HepG2 (cell line): ENCODE data around the gene R3HCC1L. TPM values are rescaled to one million over a fixed set of nuclear protein-coding genes. Genes with fewer than 3 reads are reported as not detected.

Experiments
- ARNT2 ChIP-seq: sonication (generic); formaldehyde crosslinking; IDR thresholded peaks from 2 replicates; pipeline ENCODE4 v1.8.0; 2022; ENCODE audit warnings: mild to moderate bottlenecking, low read depth, missing genetic modification reagents, moderate library complexity
- ERF ChIP-seq: IDR thresholded peaks from 2 replicates; pipeline ENCODE4 v1.6.1; 2018; ENCODE audit warnings: missing biosample characterization, missing genetic modification reagents
- HES4 ChIP-seq: sonication (generic); formaldehyde crosslinking; IDR thresholded peaks from 2 replicates; pipeline ENCODE4 v1.9.0; 2021; ENCODE audit warnings: mild to moderate bottlenecking, missing genetic modification reagents, borderline replicate concordance
- HMGXB3 ChIP-seq: sonication (generic); formaldehyde crosslinking; IDR thresholded peaks from 2 replicates; pipeline ENCODE4 v1.4.0; 2020; ENCODE audit warnings: missing genetic modification reagents, borderline replicate concordance
- KAT8 ChIP-seq: IDR thresholded peaks from 2 replicates; pipeline ENCODE4 v1.6.1; 2016; ENCODE audit warnings: missing genetic modification reagents, missing compliant biosample characterization
- LCORL ChIP-seq, 2 experiments: fragments of 450-650 bp in 1 of 2; sonication (generic) in 1 of 2; formaldehyde crosslinking in 1 of 2; IDR thresholded peaks; 2 replicates each; pipeline versions ENCODE4 v1.5.0 to v1.6.1; 2017 to 2020; ENCODE audit warnings: antibody characterized with exemption in 1 of 2, missing genetic modification reagents in 1 of 2
- MYC ChIP-seq: sonication (generic); formaldehyde crosslinking; IDR thresholded peaks from 2 replicates; pipeline ENCODE4 v1.9.0; 2021; ENCODE audit warnings: missing genetic modification reagents, borderline replicate concordance
- NFKB2 ChIP-seq: sonication (generic); formaldehyde crosslinking; IDR thresholded peaks from 2 replicates; pipeline ENCODE4 v1.4.0; 2020; ENCODE audit warnings: missing genetic modification reagents, borderline replicate concordance
- RBFOX2 ChIP-seq: fragments of 200-400 bp; formaldehyde crosslinking; IDR thresholded peaks from 2 replicates; pipeline ENCODE4 v1.6.1; 2017; ENCODE audit warnings: low read depth, mild to moderate bottlenecking, low read length
- SOX5 ChIP-seq: IDR thresholded peaks from 2 replicates; pipeline ENCODE4 v1.6.1; 2016; ENCODE audit warnings: borderline replicate concordance
- TAF1 ChIP-seq: sonication (generic); formaldehyde crosslinking; IDR thresholded peaks from 2 replicates; pipeline ENCODE4 v1.4.0; 2020; ENCODE audit warnings: missing genetic modification reagents
- ZBTB7A ChIP-seq: sonication (generic); formaldehyde crosslinking; IDR thresholded peaks from 2 replicates; pipeline ENCODE4 v1.8.0; 2022; ENCODE audit warnings: mild to moderate bottlenecking, missing genetic modification reagents
- ZNF274 ChIP-seq: sonication (generic); formaldehyde crosslinking; IDR thresholded peaks from 2 replicates; pipeline ENCODE4 v1.5.1; 2020; ENCODE audit warnings: mild to moderate bottlenecking, missing genetic modification reagents
- ZNF556 ChIP-seq: sonication (generic); formaldehyde crosslinking; IDR thresholded peaks from 2 replicates; pipeline ENCODE4 v1.4.0; 2020; ENCODE audit warnings: mild to moderate bottlenecking, missing genetic modification reagents, borderline replicate concordance
- ZNF558 ChIP-seq: sonication (generic); formaldehyde crosslinking; IDR thresholded peaks from 2 replicates; pipeline ENCODE4 v1.9.0; 2022; ENCODE audit warnings: mild to moderate bottlenecking, missing genetic modification reagents, borderline replicate concordance
- ZNF740 ChIP-seq: sonication (generic); formaldehyde crosslinking; IDR thresholded peaks from 2 replicates; pipeline ENCODE4 v1.4.0; 2020; ENCODE audit warnings: missing genetic modification reagents
- polyA plus RNA-seq, 8 experiments: library from polyadenylated mRNA; depleted of rRNA in 3 of 8; stranded (reverse) in 7 of 8; unstranded in 1 of 8; fragments of >200 nt; fragmentation: Illumina TruSeq in 4 of 8; extraction: Trizol in 4 of 8; gene quantifications; 2 replicates each; pipeline versions ENCODE4 v1.2.1 to v1.2.3, GENCODE V29; 2011 to 2016; ENCODE audit warnings: low read depth in 4 of 8, missing spikeins in 1 of 8, mixed read lengths in 1 of 8; ENCODE audit not compliant: insufficient read depth in 1 of 8
- total RNA-seq, 5 experiments: library from RNA; depleted of rRNA; stranded (reverse); fragments of >200 nt; fragmentation: Illumina TruSeq; extraction: Trizol; gene quantifications; 2 replicates each; pipeline ENCODE4 v1.2.3, GENCODE V29; 2016; ENCODE audit warnings: low read depth in 1 of 5
- TF ChIP-seq, protein P1 (sequence below): sonication (generic); formaldehyde crosslinking; IDR thresholded peaks from 2 replicates; pipeline ENCODE4 v1.5.0; 2020; ENCODE audit warnings: mild to moderate bottlenecking, missing genetic modification reagents
- TF ChIP-seq, protein P2 (sequence below): sonication (generic); formaldehyde crosslinking; conservative IDR thresholded peaks from 2 replicates; pipeline ENCODE4 v1.4.0; 2020; ENCODE audit warnings: missing genetic modification reagents

Gene R3HCC1L
- total and polyA plus RNA-seq, 2 of the 13 experiments (the other 11 are each of a cell fraction or from before 2014, with no cell fraction given): 6.5 to 12.2 TPM

DNA sequence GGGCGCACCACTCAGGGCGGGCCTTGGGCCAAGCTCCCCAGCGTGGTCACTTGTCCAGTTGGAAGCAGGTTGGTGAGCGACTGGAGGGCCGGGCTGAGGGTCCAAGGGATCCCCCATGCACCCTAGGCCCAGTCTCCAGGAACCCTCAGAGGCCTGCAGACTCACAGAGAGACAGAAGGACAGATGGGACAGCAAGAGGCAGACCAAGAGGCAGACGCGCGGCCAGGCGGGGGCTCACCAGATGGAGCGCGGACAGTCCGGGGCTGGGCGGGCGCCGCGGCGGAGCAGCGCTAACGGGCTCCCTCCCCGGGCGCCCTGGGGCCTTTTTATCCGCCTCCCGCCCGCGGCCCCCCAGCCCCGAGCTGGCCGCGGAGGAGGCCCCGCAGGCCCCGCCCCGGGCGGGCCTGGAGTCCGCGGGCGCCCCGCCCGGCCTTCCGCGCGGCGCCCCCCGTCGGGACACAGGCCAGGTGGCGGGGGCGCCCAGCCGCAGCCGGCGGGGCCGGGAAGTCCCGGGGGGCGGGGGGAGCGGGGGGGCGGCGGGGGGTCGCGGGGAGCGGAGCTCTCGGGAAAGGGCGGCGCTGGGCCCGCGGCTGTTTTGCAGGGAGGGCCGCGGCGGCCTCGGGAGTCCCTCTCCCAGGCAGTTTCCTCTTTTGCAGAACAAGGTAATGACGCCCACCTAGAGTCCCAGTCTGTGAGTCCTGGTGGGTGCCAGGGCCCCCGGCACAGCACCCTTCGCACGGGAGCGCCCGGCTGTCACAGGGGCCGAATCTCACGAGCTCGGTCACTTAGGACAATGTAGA is 133.6 kb downstream of the R3HCC1L start, which contains the start of gene LOXL4 (continued):
- TF ChIP-seq HMGXB3 (CRISPR knock-in tag) (0 out of 2 replicates have a peak, but pooled peaks have one; percentile 46), KAT8 (peak; percentile 34; the same call in 1 of the 2 replicates), ARNT2 (CRISPR knock-in tag) (peak; percentile 65; the same call in 1 of the 2 replicates), HES4 (CRISPR knock-in tag) (0 out of 2 replicates have a peak, but pooled peaks have one; percentile 51), LCORL (IDR thresholded peaks at IDR 0.05) (no peak), LCORL (CRISPR knock-in tag; IDR thresholded peaks at IDR 0.05) (peak; percentile 6; the same call in 1 of the 2 replicates), NFKB2 (CRISPR knock-in tag) (peak; percentile 18; the same call in 1 of the 2 replicates), ZNF558 (CRISPR knock-in tag) (no peak), ZNF274 (CRISPR knock-in tag) (0 out of 2 replicates have a peak, but pooled peaks have one; percentile 7), TAF1 (CRISPR knock-in tag) (peak; percentile 35; the same call in 1 of the 2 replicates), MYC (CRISPR knock-in tag) (peak; percentile 36; the same call in 1 of the 2 replicates), RBFOX2 (peak; percentile 59), ZNF556 (0 out of 2 replicates have a peak, but pooled peaks have one; percentile 10), ZNF740 (0 out of 2 replicates have a peak, but pooled peaks have one; percentile 19), SOX5 (CRISPR knock-in tag) (0 out of 2 replicates have a peak, but pooled peaks have one; percentile 8), ERF (peak; percentile 17; the same call in 1 of the 2 replicates), ZBTB7A (CRISPR knock-in tag) (no peak)
- TF ChIP-seq, protein P1, sequence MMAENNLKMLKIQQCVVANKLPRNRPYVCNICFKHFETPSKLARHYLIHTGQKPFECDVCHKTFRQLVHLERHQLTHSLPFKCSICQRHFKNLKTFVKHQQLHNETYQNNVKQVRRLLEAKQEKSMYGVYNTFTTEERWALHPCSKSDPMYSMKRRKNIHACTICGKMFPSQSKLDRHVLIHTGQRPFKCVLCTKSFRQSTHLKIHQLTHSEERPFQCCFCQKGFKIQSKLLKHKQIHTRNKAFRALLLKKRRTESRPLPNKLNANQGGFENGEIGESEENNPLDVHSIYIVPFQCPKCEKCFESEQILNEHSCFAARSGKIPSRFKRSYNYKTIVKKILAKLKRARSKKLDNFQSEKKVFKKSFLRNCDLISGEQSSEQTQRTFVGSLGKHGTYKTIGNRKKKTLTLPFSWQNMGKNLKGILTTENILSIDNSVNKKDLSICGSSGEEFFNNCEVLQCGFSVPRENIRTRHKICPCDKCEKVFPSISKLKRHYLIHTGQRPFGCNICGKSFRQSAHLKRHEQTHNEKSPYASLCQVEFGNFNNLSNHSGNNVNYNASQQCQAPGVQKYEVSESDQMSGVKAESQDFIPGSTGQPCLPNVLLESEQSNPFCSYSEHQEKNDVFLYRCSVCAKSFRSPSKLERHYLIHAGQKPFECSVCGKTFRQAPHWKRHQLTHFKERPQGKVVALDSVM (CRISPR knock-in tag): 0 out of 2 replicates have a peak, but pooled peaks have one; percentile 17
- TF ChIP-seq, protein P2, sequence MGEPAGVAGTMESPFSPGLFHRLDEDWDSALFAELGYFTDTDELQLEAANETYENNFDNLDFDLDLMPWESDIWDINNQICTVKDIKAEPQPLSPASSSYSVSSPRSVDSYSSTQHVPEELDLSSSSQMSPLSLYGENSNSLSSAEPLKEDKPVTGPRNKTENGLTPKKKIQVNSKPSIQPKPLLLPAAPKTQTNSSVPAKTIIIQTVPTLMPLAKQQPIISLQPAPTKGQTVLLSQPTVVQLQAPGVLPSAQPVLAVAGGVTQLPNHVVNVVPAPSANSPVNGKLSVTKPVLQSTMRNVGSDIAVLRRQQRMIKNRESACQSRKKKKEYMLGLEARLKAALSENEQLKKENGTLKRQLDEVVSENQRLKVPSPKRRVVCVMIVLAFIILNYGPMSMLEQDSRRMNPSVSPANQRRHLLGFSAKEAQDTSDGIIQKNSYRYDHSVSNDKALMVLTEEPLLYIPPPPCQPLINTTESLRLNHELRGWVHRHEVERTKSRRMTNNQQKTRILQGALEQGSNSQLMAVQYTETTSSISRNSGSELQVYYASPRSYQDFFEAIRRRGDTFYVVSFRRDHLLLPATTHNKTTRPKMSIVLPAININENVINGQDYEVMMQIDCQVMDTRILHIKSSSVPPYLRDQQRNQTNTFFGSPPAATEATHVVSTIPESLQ (CRISPR knock-in tag): no peak
